ENCODE data around the gene KLHDC8A.

KLHDC8A gene

GRCh38 chr1:205291596-205291995, 65.1 kb downstream of the KLHDC8A start:
- H3K27me3 ChIP-seq (ENCODE audit: low read depth, low read length): no peaks in the 10 kb centered on the region
- no peak overlapping the region; the same call in 1 of the 2 replicates for H3K4me3 ChIP-seq (ENCODE audit: low read length)
- H4K20me1 ChIP-seq (ENCODE audit: insufficient read depth, low read length): no peaks in the 10 kb centered on the region
- H3K36me3 ChIP-seq (replicated peaks; ENCODE audit: low read depth, low read length): no peaks in the 10 kb centered on the region
- H3K4me2 ChIP-seq (ENCODE audit: low read length): peak overlapping the region; percentile 15
- peak overlapping the region; percentile 36 for H3K27ac ChIP-seq (ENCODE audit: low read length)
- TF ChIP-seq EZH2phosphoT487 (IDR thresholded peaks at IDR 0.05; ENCODE audit: low read depth) (no peak), CTCF (IDR thresholded peaks at IDR 0.05; ENCODE audit: low read depth, low read length) (no peak)
- no peaks in the 10 kb centered on the region for H3K9me3 ChIP-seq (ENCODE audit: insufficient read depth, low read length)
- no peak overlapping the region for H2AFZ ChIP-seq (ENCODE audit: low read depth, low read length)
- peak overlapping the region; percentile 24; the same call in 1 of the 2 replicates for H3K9ac ChIP-seq (ENCODE audit: low read length)
- H3K79me2 ChIP-seq (ENCODE audit: low read length): no peaks in the 10 kb centered on the region; the same call in 1 of the 2 replicates
- H3K4me1 ChIP-seq (ENCODE audit: low read length): peaks cover 74% of the 10 kb centered on the region

GRCh38 chr1:205287767-205288559, 68.8 kb downstream of the KLHDC8A start:
- peaks cover 86% of the 10 kb centered on the region for H3K4me1 ChIP-seq (ENCODE audit: low read length)

GRCh38 chr1:205287076-205287475, 69.6 kb downstream of the KLHDC8A start:
- Histone ChIP-seq H3K36me3 (replicated peaks; ENCODE audit: low read depth, low read length) (no peaks in the 10 kb centered on the region), H3K9ac (ENCODE audit: low read length) (peak overlapping the region; percentile 65), H3K27ac (ENCODE audit: low read length) (peak overlapping the region; percentile 93), H3K4me3 (ENCODE audit: low read length) (no peak overlapping the region), H2AFZ (ENCODE audit: low read depth, low read length) (0 out of 2 replicates have a peak overlapping the region, but pooled peaks have one; percentile 28), H4K20me1 (ENCODE audit: insufficient read depth, low read length) (no peaks in the 10 kb centered on the region), H3K79me2 (ENCODE audit: low read length) (peaks cover 7% of the 10 kb centered on the region; the same call in 1 of the 2 replicates), H3K9me3 (ENCODE audit: insufficient read depth, low read length) (no peaks in the 10 kb centered on the region), H3K4me1 (ENCODE audit: low read length) (peaks cover 87% of the 10 kb centered on the region), H3K27me3 (ENCODE audit: low read depth, low read length) (peaks cover 7% of the 10 kb centered on the region; the same call in 1 of the 2 replicates), H3K4me2 (ENCODE audit: low read length) (peak overlapping the region; percentile 79)
- TF ChIP-seq CTCF (IDR thresholded peaks at IDR 0.05; ENCODE audit: low read depth, low read length) (no peak), EZH2phosphoT487 (IDR thresholded peaks at IDR 0.05; ENCODE audit: low read depth) (no peak)

More at GRCh38 chr1:205287767-205288559, 68.8 kb downstream of the KLHDC8A start:
- Histone ChIP-seq H3K27me3 (ENCODE audit: low read depth, low read length) (no peaks in the 10 kb centered on the region), H2AFZ (ENCODE audit: low read depth, low read length) (no peak overlapping the region), H3K4me2 (ENCODE audit: low read length) (peak overlapping the region; percentile 79), H3K9ac (ENCODE audit: low read length) (peak overlapping the region; percentile 65), H3K79me2 (ENCODE audit: low read length) (peaks cover 7% of the 10 kb centered on the region; the same call in 1 of the 2 replicates), H3K9me3 (ENCODE audit: insufficient read depth, low read length) (no peaks in the 10 kb centered on the region), H4K20me1 (ENCODE audit: insufficient read depth, low read length) (no peaks in the 10 kb centered on the region), H3K4me3 (ENCODE audit: low read length) (peak overlapping the region; percentile 43), H3K27ac (ENCODE audit: low read length) (peak overlapping the region; percentile 93), H3K36me3 (replicated peaks; ENCODE audit: low read depth, low read length) (no peaks in the 10 kb centered on the region)
- peak; percentile 95 for TF ChIP-seq EZH2phosphoT487 (IDR thresholded peaks at IDR 0.05; ENCODE audit: low read depth)
- TF ChIP-seq CTCF (IDR thresholded peaks at IDR 0.05; ENCODE audit: low read depth, low read length): peak; percentile 32; the same call in 1 of the 2 replicates

DNA sequence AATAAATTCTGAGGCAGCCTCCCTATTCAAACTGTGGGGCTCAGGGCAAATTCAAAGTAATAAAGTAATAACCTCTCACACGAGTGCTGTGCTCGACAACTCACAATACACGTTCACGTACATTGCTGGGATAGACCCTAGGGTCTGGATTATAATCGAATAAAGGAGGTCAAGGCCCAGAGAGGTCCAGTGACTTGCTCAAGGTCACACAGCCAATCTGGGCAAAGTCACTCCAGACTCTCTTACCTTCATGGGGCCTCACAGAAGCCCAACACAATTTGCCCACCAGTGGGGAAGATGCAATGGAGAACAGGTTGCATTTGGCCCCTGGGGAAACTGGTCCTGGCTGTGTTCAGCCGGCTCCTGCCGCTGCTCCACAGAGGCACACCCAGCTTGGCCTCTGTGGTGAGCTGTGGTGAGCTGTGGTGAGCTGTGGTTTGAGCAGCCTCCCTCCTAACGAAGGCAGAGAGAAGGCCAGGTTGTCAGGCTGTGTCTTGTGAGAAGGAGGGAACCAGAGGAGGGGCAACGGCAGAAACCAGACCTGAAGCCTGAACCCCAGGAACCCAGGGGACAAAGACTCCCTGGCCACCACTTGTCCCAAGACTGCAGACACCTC, 70.3 kb downstream of the KLHDC8A start:
- Histone ChIP-seq H3K4me3 (ENCODE audit: low read length) (peak overlapping the region; percentile 45), H3K9ac (ENCODE audit: low read length) (peak overlapping the region; percentile 65), H3K9me3 (ENCODE audit: insufficient read depth, low read length) (no peaks in the 10 kb centered on the region), H3K36me3 (replicated peaks; ENCODE audit: low read depth, low read length) (no peaks in the 10 kb centered on the region), H2AFZ (ENCODE audit: low read depth, low read length) (peak overlapping the region; percentile 28; the same call in 1 of the 2 replicates), H4K20me1 (ENCODE audit: insufficient read depth, low read length) (no peaks in the 10 kb centered on the region), H3K79me2 (ENCODE audit: low read length) (peaks cover 7% of the 10 kb centered on the region; the same call in 1 of the 2 replicates), H3K4me1 (ENCODE audit: low read length) (peaks cover 81% of the 10 kb centered on the region), H3K27ac (ENCODE audit: low read length) (peak overlapping the region; percentile 93), H3K4me2 (ENCODE audit: low read length) (peak overlapping the region; percentile 79), H3K27me3 (ENCODE audit: low read depth, low read length) (peaks cover 7% of the 10 kb centered on the region; the same call in 1 of the 2 replicates)
- TF ChIP-seq EZH2phosphoT487 (IDR thresholded peaks at IDR 0.05; ENCODE audit: low read depth) (no peak), CTCF (IDR thresholded peaks at IDR 0.05; ENCODE audit: low read depth, low read length) (no peak)
